OCI-LY7 (cell line): ENCODE data around the gene FMNL3.
A peak's percentile ranks its signal among the peaks of the same experiment; 100 is the strongest.

ENCODE experiments used
- CTCF ChIP-seq: fragments of 200-600 bp; sonication (generic); conservative IDR thresholded peaks from 2 replicates; pipeline ENCODE4 v1.5.1; 2014; ENCODE audit warnings: mild to moderate bottlenecking, antibody characterized with exemption, low read length, moderate library complexity, mixed read lengths
- EZH2phosphoT487 ChIP-seq: fragments of 200-600 bp; sonication (generic); IDR thresholded peaks from 2 replicates; pipeline ENCODE4 v1.6.1; 2018; ENCODE audit warnings: low read depth, borderline replicate concordance, mild to moderate bottlenecking, mixed run types, antibody characterized with exemption, low read length, moderate library complexity, mixed read lengths

GRCh38 chr12:49750027-49750995, 43.1 kb upstream of the FMNL3 start:
- TF ChIP-seq CTCF = peak; percentile 60
- TF ChIP-seq EZH2phosphoT487 = no peak
